ENCODE results near the gene FMN1.

GRCh38 chr15:32952901-32953532, 241.5 kb downstream of the FMN1 start:
- TF ChIP-seq GATA2 (IDR thresholded peaks at IDR 0.05; ENCODE audit: low read depth, low read length) (no peak), GATA3 (IDR thresholded peaks at IDR 0.05; ENCODE audit: low read depth, low read length) (no peak)

Measured in SH-SY5Y (cell line).